HG03442 (cell line): Measurements from ENCODE around the gene MRPL38.

Source experiments
- ATAC-seq: cut with Tn5 transposase; IDR thresholded peaks from one replicate; pipeline ENCODE4 v1.9.1; 2021; ENCODE audit warnings: mild to moderate bottlenecking, moderate library complexity; ENCODE audit not compliant: unreplicated experiment

MRPL38 gene

GRCh38 chr17:75904749-75905521 is at the start of gene MRPL38:
TSS of gene MRPL38 (minus strand) at chr17:75904884. CDS start at chr17:75904875, 9 bp downstream.
- ATAC-seq: peak; percentile 92

- no peak for ATAC-seq
Measured at GRCh38 chr17:75950855-75951554, 46.3 kb upstream of the MRPL38 start.

GRCh38 chr17:75950421-75950820 is 45.7 kb upstream of the MRPL38 start:
- no peak for ATAC-seq

DNA sequence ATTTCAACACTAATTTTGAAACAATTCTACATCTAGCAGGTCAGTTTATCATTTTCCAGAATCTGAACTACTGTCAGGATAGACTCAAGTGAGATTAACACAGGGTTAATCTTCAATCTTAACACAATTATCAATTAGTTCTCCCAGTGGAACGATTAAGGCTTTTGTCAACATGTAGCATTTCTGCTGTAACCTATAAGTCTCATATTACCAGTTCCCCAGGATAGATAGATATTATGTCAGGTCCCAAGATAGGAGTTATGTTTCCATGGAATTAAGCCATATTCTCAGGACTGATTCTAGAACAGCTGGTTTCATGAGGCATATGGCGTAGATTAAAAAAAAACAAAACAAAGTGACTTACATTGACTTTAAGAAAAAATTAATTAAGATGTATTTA is 40.5 kb upstream of the MRPL38 start:
- no peak for ATAC-seq

GRCh38 chr17:75943491-75943890 is 38.8 kb upstream of the MRPL38 start:
- ATAC-seq: no peak

DNA sequence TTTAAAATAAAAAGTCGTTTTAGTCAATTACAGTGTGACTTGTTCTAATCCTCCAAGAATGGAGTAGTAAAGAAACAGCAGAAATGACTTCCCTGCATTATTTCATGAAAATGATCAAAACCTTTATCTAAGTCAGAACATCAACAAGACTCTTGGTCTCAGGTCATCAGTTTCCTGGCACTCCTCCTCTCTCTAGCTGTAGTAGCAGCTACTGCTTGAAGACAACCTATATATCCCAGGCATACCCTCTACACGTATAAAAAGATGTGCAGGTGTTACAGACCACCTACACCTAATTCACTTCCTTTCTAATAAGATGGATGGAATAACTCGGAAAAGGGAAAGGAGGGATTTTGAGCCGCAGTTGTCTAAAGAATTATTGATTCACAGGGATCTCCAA is 37.8 kb upstream of the MRPL38 start:
- no peak for ATAC-seq

- no peak for ATAC-seq
Measured at GRCh38 chr17:75941442-75941819, 36.7 kb upstream of the MRPL38 start.

DNA sequence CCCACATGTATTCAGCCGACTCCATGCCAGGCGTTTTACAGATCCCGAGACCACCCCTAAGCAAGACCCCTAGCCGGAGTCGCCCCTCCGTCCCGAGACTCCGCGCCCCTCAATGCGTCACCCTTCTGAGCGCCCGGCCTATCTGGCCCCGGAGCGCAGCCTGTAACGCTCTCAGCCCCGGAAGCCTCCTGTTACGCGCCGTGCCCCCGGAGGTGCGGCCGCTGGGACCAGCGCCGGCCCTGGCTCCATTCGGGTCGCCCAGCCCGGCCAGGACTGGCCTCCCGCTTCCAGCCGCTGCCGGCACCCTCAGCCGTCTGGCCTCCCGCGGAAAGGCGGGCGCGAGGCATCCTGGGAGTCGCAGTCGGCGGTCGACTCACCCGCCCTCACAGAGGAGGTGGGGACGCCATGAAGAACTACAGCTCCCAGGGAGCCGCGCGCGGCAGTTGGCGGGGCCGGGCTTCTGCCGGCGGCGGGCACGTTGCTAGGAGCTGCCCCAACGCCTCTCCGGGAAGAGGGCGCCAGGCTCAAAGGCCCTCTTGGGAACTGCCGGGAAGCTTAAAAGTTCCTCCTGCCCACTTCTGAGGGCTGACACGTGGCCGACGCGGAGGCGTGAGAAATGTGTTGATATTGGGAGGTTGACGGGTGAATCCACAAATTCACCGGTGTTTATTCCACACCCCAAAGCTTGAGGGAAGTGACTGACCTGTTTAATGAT is 36.2 kb upstream of the MRPL38 start, which contains the start of gene FBF1:
FBF1 (minus strand) TSS at position 316 of the 715 bp plus-strand sequence. CDS start 2,893 bp downstream, outside the sequence.
- ATAC-seq: peak; percentile 95

GRCh38 chr17:75937652-75938051 is 33.0 kb upstream of the MRPL38 start:
- no peak for ATAC-seq

GRCh38 chr17:75933808-75934207 is 29.1 kb upstream of the MRPL38 start:
- ATAC-seq: no peak

DNA sequence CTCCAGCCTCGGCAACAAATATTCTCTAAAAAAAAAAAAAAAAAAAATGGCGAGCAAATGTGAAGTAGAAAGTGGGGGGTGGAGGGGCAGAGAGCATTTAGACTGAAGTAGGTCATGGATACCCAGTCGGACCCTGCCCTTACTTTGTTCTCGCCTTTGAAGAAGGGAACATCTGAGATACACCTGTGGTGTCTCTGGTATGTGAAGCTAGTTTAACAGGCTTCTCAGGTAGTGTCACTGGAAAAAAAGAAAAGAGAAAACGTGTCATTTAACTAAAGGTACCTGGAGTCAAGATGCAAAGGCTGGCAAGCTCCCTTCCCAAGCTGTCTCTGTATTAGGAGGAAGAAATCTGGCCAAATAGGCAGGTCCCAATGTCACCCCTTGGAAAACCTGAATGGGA is 28.2 kb upstream of the MRPL38 start:
- ATAC-seq: no peak

DNA sequence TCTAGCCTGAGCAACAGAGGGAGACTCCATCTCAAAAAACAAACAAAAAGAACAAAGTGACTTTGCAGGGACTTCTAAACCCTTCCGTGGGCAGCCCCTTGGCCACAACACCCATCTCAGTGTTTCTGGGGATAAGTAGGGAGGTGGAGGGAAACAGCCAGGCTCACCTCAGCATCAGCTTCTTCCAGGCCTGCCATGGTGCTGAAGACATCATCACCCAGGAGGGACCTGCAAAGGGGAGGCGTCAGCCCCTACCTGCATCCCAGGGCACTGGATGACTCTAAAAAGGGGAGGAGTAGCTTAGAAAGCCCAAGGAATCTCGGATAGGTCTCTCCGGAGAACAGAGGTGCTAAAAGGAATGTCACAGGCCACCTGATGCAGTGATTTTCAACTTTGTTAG is 26.4 kb upstream of the MRPL38 start:
- ATAC-seq: no peak

- no peak for ATAC-seq
Measured at GRCh38 chr17:75927286-75927922, 22.7 kb upstream of the MRPL38 start.

DNA sequence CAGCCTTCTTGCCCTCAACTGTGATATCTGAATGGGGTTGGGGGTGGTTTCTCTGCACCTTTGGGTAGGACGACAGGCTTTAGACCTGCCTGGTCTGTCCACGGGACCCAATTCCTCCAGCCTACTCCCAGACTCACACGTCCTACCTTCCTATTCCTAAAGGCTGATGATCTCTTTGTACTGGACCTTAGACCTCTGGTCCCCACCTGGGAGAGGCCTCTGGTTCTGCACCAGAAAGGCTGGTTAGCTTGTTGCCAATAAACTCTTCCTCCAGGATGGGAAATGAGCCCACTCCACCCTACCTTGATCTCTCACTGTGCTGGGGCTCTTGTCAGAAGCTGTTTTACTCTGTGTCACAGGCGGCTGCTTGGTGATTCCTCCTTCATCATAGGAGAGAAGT is 21.8 kb upstream of the MRPL38 start:
- ATAC-seq: no peak

DNA sequence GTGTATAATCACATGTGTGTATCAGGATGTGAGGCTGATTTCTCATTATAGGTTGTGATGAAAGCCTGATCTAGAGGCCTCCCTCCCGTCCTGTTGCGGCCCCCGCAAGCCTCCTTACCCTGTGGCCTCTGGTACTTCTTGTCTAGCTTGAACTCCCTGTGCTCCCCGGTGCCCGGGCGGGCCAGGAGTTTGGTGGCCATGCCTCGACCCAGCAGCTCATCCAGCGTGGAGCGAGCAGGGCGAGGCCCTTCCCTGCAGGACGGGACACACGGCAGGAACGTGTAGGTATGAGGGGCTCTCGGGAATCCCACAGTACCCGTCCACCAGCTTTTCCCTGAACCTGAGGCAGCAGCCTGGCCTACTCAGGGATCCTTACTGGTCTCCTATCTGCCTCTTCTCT is 21.2 kb upstream of the MRPL38 start:
- ATAC-seq: no peak

DNA sequence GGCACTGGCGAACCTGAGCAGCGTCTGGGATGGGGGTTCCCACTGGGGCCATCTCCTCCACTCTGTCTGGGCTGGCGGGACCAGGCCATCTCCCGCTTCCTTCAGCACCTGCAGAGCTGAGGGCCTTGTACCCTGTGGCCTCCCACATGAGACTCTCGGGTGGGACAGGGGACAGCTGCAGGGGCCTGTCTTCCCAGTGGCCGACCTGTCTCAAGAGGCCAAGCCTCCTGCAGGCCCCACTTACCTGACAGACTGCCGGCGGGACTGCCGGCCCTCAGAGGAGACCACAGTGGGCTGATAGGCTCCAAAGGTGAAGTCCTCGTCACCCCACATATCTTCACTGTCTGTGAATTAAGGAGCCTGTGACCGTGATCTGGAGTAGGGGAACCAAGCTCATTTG is 20.4 kb upstream of the MRPL38 start:
- no peak for ATAC-seq

DNA sequence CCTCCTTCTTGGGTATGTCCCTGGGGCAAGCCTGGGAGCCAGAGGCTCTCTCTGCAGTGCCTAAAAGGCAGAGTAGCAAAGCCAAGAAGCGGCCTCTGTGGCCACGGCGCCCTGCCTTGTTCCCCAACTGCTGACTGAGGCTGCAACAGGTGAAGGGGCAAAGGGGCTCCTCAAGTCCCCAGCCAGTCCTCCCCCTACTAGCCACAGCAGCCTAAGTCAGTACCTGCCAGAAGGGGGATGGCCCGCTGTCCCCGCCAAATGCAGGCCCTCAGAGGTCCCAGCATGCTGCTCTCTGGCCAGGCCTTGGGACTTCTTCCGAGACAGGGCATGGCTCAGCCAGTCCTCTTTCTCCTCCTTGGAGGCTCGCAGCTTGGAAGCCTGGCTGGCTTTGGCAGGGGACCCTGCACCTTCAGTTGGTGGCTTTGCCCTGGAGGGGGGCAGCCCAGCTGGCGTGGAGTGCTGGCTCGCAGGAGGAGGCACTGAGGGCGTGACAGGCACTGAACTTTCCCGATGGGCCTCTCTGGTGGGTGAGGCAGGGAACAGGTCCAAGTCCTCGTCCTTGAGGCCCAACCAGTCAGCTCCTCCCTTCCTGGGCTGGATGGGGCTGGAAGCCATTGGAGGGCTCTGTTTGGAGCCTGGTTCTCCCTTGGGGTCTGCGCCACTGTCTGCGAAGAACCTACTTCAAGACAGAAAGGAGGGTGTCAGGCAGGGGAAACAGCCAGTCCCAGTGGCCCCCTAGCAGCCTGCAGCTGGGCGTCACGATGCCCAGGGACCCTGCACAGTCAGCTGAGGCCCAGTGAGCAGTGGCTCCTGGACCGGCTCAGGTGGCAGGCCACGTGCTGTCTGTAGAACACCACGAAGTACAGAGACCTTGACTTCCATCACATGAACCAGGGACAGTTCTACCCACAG is 18.5 kb upstream of the MRPL38 start:
- ATAC-seq: no peak

DNA sequence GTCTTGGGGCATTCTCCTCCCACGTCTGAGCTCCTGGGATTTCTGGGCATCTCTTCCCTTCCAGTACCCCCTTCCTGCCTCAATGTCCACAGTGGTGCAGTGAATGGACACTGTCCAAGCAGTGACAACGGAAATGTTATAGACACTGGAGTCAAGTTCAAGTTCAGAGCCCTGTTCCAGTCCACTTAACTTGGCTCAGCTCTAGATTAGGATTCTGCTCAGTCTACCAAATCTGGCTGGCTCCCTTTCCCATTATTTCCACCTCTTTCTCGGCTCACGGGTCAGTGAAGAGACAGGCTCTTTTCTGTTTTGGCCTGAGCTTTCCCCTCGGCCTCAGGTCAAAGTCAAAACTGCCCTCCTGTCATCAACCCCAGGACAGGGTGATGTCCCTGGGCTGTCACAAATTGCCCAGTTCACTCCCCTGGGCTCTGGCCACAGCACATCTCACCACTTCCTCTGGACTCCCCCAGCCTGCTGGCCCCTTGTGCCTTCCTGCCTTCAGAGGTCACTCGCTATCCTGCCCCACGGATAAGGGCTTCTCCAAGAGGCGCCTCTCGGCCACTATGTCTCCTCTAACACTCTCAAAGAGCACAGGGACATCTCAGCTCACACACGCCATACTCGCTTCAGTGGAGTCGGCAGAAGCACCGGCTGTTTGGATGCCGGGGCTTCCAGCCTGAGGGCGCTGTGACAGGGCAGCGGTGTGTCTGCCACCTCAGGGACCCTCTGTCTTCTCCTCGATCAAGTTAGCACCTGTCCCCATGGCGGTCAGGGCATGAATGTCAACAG is 17.7 kb upstream of the MRPL38 start:
- ATAC-seq: no peak

- no peak for ATAC-seq
Measured at GRCh38 chr17:75921596-75921995, 16.9 kb upstream of the MRPL38 start.
